Measurements from ENCODE around the gene CNPY1.

Gene CNPY1

DNA sequence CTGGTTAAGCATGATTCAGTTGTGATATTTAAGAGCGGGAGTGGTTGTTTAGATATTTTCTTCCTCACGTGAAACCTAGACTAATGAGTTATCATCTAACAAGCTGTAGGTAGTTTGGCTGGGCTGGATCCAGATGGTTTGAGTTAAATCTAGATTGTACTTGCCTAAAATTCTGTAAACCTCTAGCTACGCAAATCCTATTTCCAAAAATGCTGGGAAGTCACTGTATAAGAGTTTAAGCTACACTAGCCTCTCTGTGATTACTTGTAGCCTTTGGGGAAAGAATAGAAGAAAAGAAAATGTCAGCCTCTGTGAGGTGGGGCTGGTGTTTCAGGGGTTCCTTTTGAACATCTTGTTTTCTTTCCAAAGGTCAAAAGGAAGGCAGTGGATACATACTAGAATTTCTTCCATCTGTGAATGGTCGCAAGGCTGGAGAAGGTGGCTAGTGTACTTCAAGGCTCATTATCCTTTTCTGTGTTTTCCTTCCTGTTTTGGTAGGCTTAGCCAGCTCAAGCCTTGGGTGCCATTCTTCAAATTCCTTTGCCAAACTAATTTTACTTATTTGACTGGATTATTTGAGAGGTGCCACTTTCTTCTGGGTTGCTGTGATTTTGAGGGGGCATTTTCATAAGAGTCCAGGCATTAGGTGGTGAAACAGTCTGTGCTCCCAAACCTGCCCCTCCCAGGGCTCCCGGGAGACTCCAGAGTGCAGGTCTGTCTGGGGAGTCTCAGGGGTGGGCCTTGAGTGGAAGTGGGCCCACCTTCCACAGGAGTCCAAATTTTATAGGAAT, 93.7 kb downstream of the CNPY1 start:
- no peak for FAIRE-seq

DNA sequence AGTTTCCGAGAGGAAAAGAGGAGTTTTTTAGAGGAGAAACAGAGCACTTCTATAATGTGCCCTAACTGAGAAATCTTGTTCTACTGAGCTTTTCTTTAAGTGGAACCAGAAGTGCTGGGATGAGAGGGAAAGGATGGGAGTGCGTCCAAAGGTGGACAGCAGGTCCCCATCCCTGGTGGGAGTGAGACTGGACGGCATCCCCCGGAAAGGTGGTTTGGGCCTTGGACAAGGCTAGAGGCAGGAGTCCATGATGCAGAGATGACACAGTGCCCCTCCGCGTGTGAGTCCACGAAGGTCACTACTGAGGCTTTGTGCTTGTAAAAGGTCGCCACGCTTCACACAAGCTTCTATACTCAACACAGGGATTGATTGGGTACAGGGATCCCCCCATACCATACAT, 94.5 kb downstream of the CNPY1 start:
- FAIRE-seq = no peak
